ENCODE data around the gene CAPN15.

The CAPN15 gene

DNA sequence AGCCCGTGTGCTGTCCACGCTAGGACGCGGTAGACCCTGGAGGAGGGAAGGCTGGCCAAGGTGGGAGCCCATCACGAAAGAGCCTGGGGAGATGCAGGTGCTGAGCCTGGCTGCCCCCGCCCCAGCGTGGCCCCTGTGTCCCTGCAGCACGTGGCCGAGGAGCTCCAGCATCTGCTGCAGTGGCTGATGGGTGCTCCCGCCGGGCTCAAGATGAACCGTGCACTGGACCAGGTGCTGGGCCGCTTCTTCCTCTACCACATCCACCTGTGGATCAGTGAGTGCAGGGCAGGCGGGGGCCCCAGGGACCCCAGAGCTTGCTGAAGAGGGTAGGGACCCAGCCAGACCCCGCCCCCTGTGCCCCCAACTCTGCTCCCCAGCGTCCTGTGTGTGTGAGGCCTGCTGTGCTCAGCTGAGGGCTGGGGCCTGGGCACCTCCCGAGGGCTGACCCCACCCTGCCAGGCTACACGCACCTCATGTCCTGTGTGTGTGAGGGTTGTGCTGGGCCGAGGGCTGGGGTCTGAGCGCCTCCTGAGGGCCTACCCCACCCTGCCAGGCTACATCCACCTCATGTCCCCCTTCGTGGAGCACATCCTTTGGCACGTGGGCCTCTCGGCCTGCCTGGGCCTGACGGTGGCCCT is 50.8 kb downstream of the CAPN15 start:
- no peak for DNase-seq (ENCODE audit: low spot score)

DNA sequence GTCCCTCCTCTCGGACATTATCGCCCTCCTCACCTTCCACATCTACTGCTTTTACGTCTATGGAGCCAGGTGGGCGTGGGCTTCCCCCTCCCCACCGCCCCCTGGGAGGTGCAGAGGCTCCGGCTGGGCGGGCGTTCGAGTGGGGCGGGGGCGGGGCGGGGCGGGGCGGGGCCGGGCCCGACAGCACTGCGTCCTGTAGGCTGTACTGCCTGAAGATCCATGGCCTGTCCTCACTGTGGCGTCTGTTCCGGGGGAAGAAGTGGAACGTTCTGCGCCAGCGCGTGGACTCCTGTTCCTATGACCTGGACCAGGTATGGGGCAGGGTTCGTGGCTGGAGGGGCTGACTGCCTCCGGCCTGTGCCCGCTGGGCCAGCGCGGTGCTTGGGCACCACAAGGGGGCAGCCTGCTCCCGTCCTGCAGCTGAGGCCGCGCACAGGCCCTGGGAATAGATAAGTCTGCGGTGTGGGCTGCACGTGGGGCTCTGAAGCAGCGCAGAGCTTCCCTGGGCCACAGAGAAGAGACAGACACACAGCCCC is 51.4 kb downstream of the CAPN15 start:
- peak; percentile 72 for DNase-seq (ENCODE audit: low spot score)

DNA sequence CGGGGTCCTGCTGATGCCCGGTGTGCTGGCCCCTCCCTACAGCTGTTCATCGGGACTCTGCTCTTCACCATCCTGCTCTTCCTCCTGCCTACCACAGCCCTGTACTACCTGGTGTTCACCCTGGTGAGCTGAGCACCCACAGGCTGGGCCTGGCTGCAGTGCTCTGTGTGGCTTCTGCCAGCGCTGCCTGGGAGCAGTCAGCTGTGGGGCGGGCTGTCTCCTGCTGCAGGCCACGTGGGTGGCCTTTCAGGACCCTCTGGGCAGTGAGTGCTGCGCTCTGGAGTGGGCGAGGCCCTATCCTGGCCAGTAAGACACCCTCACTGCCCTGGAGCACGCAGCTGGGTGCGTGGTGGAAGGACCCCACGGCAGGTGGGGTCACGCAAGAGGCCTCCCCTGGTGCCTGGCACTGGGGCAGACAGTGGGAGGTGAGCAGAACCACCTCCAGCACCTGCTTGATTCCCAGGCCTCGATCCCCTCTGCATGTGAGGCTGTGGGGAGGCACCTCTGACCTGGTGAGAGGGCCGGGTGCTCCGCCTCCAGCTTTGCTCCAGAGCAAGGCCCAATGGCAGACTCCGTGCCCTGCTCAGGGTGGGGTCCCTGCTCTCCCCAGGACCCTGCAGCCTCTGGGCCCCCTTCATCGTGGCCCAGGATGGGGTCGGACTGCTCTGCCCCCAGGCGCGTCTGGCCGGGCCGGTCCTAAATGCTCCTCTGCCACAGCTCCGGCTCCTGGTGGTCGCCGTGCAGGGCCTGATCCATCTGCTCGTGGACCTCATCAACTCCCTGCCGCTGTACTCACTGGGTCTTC is 52.8 kb downstream of the CAPN15 start:
- no peak for DNase-seq (ENCODE audit: low spot score)

GRCh38 chr16:580946-581498 is 53.5 kb downstream of the CAPN15 start:
- DNase-seq (ENCODE audit: low spot score) = no peak

GRCh38 chr16:582218-582613 is 54.7 kb downstream of the CAPN15 start:
- no peak for DNase-seq (ENCODE audit: low spot score)

DNA sequence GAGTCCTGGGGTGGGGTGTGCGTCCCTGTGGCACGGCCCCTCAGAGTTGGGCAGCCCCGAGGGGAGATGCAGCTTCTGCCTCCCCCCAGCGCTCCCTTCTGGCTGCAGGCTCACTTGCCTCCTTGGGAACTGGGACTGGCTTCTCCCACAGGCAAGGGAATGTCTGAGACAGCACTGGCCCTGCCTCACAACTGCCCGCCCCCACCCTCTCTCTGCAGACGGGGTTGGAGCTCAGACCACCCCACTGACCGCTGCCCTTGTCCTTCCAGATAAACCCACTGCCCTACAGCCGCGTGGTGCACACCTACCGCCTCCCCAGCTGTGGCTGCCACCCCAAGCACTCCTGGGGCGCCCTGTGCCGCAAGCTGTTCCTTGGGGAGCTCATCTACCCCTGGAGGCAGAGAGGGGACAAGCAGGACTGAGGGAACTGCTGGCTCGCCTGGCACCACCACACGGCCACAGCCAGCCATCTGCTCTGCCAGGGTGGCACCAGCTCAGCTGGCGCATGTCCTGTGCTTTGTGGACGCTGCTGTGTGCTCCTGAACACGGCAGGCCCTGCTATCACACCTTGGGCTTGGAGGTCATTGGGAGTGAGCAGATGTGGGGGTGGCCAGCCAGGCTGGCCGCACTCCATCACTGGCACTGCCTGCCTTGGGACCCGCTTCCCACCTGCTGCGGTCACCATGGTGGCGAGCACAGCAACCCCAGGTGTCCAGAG is 55.3 kb downstream of the CAPN15 start:
- DNase-seq (ENCODE audit: low spot score) = no peak

DNA sequence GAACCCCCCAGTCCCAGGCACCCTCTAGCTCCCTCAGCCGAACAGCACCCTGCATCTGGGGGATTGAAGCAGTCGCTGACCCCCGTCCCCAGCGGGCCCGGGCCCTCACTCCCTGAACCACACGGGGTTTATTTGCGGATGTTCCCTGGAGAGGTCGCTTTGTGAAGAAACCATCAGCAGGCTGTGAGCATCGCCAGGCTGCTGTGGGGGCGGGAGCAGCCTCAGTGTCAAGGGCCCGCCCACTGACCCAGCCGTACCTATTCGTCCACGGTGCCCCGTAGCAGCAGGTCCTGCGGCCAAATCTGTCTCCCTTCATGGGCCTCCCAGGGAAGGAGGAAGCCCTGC is 55.9 kb downstream of the CAPN15 start:
- DNase-seq (ENCODE audit: low spot score) = no peak

GRCh38 chr16:583815-584591 is 56.5 kb downstream of the CAPN15 start:
- no peak for DNase-seq (ENCODE audit: low spot score)

- no peak for DNase-seq (ENCODE audit: low spot score)
Observed at GRCh38 chr16:585351-585750, 57.8 kb downstream of the CAPN15 start.

DNA sequence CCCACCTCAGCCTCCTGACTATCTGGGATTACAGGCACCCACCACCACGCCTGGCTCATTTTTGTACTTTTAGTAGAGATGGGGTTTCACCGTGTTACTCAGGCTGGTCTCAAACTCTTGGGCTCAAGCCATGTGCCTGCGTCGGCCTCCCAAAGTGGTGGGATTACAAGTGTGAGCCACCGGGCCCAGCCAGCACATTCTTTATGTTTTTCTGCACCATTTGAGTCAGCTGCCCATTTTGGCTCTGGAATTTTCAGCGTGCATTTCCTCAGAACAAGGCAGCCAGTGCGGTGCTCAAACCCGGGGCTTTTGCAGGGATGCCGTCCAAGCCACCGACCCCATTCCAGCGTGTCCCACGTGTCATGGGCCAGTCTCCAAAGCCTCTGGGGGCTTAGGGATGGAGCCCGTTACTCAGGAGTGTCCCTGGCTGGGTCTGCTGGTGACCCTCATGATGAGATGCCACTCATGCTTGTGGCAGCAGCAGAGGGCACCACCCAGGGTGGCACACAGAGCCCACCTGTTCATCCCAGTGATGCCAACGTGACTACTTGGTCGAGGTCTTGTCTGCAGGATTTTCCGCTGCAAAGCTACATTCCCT is 58.6 kb downstream of the CAPN15 start:
- DNase-seq (ENCODE audit: low spot score) = no peak

DNA sequence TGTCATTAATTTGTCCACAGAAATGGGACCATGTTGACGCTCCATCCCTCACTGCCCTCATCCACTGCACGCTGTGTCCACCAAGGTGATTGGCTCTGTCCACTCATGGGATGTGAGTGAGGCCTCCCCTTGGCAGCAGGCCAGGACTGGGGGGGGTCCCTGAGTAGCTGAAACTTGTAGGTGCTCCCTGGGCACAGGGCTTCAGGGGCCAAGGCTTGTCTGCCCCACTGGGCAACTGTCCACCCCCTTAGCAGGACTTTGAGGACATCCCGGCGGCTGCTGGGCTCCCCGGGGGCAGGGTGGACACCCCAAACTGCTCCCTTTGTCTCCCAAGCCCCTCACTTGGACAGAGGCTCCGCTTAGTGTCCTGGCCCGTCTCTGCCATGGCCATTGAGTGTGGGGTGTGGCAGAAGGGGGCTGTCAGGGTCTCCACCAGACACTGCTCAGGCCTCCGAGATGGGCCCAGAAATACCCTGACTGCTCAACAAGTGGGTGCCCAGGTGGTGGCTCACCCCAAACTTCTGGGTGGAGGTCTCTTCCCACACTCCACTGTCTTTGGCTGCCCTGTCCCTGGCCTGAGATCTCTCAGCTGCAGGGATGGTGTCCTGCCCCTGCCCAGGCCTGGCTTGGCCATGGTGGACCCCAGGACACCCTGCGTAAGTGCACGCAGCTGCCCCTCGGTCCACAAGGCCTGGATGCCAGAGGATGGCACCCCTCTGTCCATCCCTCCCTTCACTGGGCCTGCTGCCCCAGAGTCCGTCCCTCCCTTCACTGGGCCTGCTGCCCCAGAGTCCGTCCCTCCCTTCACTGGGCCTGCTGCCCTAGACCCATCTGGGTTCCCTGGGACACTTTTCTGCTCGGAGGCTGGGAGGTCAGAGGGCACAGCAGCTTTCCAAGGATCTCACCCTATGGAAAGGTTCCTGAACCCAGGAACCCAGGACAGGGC is 59.4 kb downstream of the CAPN15 start:
- no peak for DNase-seq (ENCODE audit: low spot score)

DNA sequence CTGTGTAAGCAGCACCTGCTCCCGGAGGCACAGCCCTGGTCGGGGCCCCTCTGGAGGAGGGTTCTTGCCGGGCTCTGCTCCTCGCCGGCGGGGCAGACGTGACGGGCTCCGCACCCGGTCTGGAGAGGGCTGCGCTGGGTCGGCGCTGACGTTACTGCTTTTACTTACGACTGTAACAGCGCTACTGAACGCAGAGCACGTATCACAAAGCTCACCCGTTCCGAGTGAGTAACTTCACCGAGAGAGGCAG is 61.1 kb downstream of the CAPN15 start:
- no peak for DNase-seq (ENCODE audit: low spot score)

DNA sequence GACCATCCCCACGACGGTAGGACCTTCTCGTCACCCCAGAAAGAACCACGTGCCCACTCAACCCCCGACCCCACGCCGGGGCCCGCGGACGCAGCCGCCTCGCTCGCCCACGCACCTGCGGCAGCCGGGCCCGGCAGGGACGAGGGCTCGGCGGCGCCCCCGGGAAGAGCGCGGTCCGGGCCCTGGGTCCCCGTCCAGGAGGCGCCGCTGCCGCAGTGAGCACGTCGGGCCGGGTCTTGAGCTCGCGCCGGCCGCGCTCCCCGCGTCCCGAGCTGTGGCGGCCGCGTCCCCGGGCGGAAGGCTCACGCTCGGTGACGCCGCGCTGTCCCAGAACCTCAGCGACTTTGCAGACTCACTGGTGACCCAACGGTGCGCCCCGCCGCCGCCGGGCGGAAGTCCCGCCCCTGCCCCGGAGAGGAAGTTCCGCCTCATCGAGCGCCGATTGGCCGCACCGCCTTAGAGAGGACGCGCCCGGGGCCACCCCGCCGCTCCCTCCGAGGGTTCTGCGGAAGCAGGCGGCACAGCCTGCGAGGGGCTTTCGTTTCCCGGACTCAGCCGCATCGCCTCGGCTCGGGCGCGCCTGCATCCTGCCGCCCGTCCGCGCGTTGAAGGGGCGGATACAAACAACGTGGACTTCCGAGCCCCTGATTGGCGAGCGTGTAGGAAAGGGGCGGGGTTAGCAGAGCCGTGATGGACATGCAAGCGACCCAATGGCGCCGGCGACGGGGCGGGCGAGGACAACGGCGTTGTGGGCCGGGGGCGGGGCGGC is 61.6 kb downstream of the CAPN15 start:
- DNase-seq (ENCODE audit: low spot score) = peak; percentile 98

- DNase-seq (ENCODE audit: low spot score) = peak; percentile 100
Observed at GRCh38 chr16:589658-590187, 62.2 kb downstream of the CAPN15 start, which contains the start of gene RAB40C. RAB40C (plus strand) TSS chr16:590066; CDS start chr16:590292, 226 bp downstream.

DNA sequence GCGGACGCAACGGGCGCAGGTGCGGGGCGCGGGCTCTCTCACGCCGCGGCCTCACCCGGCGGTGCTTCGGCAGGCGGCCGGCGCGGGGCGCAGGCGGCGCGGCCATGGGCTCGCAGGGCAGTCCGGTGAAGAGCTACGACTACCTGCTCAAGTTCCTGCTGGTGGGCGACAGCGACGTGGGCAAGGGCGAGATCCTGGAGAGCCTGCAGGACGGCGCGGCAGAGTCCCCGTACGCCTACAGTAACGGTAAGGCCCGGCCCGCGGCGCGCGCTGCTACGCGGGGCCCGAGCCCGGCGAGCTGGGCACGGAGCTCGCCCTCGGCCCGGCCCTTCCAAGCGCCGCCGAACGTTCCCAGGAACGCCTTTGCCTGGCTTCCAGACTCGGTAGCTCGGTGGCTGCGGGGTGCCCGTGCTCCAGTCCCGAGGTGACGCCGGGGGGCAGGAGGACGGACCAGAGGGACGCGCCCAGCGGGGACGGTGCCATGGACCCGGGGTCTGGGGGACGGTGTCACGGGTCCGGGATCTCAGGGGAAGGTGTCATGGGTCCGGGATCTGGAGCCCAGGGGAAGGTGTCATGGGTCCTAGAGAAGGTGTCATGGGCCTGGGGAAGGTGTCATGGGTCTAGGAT is 62.8 kb downstream of the CAPN15 start:
- peak; percentile 67 for DNase-seq (ENCODE audit: low spot score)

DNA sequence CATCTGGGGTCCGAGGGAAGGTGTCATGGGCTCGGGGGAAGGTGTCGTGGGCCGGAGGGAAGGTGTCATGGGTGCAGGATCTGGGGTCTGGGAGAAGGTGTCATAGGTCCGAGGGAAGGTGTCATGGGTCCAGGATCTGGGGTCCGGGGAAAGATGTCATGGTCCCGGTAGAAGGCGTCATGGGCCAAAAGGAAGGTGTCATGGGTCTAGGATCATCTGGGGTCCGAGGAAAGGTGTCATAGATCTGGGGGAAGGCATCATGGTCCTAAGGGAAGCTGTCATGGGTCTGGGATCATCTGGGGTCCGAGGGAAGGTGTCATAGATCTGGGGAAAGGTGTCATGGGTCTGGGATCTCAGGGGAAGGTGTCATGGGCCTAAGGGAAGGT is 63.3 kb downstream of the CAPN15 start:
- DNase-seq (ENCODE audit: low spot score) = no peak

DNA sequence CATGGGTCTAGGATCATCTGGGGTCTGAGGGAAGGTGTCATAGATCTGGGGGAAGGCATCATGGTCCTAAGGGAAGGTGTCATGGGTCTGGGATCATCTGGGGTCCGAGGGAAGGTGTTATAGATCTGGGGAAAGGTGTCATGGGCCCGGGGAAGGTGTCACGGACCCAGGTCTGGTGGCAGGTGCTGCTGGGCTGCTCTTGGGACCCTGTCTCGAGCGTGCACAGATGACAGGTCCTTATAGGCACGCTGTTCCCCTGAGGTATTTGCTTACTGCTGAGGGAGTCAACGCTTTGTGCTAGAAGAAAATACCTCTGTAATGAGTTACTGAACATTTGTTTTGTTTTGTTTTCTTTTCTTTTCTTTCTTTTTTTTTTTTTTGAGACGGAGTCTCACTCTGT is 63.7 kb downstream of the CAPN15 start:
- no peak for DNase-seq (ENCODE audit: low spot score)

DNA sequence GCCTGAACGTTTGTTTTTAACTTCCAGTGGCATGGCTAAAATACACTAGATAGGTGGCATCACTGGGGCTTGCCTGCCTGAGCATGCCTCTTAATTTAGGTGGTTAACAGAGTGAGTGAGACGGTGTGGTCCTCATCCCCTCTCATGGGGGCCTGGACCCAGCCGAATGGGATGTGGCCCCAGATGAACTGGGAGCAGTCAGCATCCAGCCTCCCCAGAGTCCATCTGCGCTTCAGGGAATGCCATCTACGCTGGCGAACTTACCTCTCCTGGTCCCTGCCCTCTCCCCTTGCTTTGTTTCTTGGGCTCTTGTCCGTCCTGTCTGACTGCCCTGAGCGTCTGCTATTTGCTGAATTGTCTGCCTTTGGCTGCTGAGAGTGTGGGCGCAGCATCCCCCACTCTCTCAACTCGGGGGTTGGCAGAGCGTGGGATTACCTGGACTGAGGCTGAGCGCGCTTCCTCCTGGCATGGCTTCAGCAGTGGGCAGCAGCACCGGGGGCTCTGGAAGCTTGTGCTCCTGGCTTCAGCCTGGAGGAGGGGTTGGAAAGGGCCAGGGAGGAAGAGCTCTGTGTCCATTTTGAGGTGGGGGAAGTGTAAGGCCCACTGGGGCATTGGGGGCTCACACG is 64.5 kb downstream of the CAPN15 start:
- DNase-seq (ENCODE audit: low spot score) = no peak
